ENCODE results near the gene GPR149.

The GPR149 gene

DNA sequence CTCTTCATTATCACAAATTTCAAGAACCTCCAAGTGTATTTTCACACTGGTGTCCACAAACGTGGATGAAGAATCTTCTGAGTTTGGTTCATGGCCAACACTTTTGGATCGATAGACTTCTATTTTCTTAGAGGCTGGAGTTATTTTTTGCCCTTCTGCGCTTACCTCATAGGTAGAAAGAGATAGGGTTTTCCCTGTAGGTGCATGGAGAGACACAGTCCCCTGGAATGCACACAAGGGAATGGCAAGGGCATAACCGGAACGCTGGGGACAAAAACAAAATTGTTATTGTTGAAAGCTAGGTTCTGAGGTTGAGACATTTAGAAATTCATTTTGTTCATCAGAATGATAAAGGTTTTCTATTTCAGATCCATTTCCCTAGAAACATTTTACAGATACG is 92.0 kb downstream of the GPR149 start:
- H3K4me3 ChIP-seq (replicated peaks; ENCODE audit: low read depth, low read length): no peak overlapping the region
- no peak for DNase-seq (ENCODE audit: extremely low read depth, insufficient read length)
- H3K27me3 ChIP-seq (replicated peaks; ENCODE audit: control insufficient read depth, insufficient read depth, low read length): no peaks in the 10 kb centered on the region; the same call in 1 of the 2 replicates
- TF ChIP-seq, protein P1, sequence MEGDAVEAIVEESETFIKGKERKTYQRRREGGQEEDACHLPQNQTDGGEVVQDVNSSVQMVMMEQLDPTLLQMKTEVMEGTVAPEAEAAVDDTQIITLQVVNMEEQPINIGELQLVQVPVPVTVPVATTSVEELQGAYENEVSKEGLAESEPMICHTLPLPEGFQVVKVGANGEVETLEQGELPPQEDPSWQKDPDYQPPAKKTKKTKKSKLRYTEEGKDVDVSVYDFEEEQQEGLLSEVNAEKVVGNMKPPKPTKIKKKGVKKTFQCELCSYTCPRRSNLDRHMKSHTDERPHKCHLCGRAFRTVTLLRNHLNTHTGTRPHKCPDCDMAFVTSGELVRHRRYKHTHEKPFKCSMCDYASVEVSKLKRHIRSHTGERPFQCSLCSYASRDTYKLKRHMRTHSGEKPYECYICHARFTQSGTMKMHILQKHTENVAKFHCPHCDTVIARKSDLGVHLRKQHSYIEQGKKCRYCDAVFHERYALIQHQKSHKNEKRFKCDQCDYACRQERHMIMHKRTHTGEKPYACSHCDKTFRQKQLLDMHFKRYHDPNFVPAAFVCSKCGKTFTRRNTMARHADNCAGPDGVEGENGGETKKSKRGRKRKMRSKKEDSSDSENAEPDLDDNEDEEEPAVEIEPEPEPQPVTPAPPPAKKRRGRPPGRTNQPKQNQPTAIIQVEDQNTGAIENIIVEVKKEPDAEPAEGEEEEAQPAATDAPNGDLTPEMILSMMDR (IDR thresholded peaks at IDR 0.05; ENCODE audit: insufficient read depth, low read length, poor library complexity, severe bottlenecking): no peak
- H3K36me3 ChIP-seq (ENCODE audit: control insufficient read depth, insufficient read depth, low read length): no peaks in the 10 kb centered on the region

DNA sequence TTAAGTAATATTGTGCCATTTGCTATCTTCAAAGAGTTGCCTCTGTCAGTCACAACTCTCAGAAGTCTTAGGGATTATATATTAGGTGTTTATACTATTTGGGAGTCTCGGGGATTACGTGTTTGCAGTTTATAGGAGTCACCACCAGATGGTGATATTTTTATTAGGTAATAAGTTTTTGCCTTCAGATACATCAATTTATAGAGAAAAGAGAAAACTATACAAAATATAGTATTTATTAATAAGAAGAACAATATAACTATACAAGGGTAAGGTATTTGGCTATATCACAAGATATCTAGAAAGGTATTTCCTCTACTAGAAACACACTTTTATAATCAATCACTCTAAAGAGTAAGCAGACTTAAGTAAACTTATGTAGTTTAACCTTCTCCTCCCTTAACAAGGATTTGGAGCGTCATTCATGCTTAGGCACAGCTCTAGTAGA is 95.0 kb downstream of the GPR149 start:
- TF ChIP-seq, protein P1 (IDR thresholded peaks at IDR 0.05; ENCODE audit: insufficient read depth, low read length, poor library complexity, severe bottlenecking): peak; percentile 54
- no peak for DNase-seq (ENCODE audit: extremely low read depth, insufficient read length)
- Histone ChIP-seq H3K27me3 (replicated peaks; ENCODE audit: control insufficient read depth, insufficient read depth, low read length) (no peaks in the 10 kb centered on the region; the same call in 1 of the 2 replicates), H3K4me3 (replicated peaks; ENCODE audit: low read depth, low read length) (no peak overlapping the region), H3K36me3 (ENCODE audit: control insufficient read depth, insufficient read depth, low read length) (no peaks in the 10 kb centered on the region)

DNA sequence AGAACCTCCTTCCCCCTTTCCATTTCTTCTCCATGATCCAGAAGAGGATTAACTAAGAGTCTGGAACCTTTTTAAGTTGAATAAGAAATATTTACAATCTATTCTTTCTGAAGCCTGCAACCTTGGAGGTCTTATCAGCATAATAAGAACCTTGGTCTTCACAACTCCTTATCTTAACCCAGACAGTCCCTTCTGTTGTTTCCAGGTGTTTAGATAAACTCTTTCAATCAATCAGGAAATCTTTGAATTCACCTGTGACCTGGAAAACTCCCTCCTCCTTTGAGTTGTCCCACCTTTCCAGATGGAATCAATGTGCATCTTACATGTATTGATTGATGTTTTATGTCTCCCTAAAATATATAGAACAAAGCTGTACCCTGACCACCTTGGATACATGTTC is 102.1 kb downstream of the GPR149 start:
- TF ChIP-seq, protein P1 (IDR thresholded peaks at IDR 0.05; ENCODE audit: insufficient read depth, low read length, poor library complexity, severe bottlenecking): no peak
- H3K4me3 ChIP-seq (replicated peaks; ENCODE audit: low read depth, low read length): no peak overlapping the region
- H3K27me3 ChIP-seq (replicated peaks; ENCODE audit: control insufficient read depth, insufficient read depth, low read length): no peaks in the 10 kb centered on the region
- DNase-seq (ENCODE audit: extremely low read depth, insufficient read length): no peak
- no peaks in the 10 kb centered on the region for H3K36me3 ChIP-seq (ENCODE audit: control insufficient read depth, insufficient read depth, low read length)

DNA sequence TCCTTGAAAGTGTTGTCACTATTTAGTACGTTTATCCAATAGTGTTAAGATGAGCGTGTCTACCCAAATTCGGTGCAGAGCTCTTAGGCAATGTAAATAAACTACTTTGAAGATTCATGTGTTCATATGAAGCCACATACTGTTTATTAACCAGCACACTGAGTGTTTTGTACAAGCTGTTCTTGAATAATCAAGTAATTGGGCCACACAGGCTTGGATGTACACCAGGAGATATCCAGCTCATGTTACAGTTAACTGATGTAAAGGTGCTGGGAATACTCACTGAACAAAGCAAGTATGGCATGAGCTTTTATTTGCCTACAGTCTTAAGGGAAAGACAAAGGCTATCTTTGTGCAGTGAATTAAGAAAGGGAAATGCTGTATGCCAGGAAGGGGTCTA is 105.1 kb downstream of the GPR149 start:
- H3K4me3 ChIP-seq (replicated peaks; ENCODE audit: low read depth, low read length): peak overlapping the region; percentile 84
- TF ChIP-seq, protein P1 (IDR thresholded peaks at IDR 0.05; ENCODE audit: insufficient read depth, low read length, poor library complexity, severe bottlenecking): no peak
- no peaks in the 10 kb centered on the region for H3K36me3 ChIP-seq (ENCODE audit: control insufficient read depth, insufficient read depth, low read length)
- DNase-seq (ENCODE audit: extremely low read depth, insufficient read length): no peak
- no peaks in the 10 kb centered on the region for H3K27me3 ChIP-seq (replicated peaks; ENCODE audit: control insufficient read depth, insufficient read depth, low read length)

DNA sequence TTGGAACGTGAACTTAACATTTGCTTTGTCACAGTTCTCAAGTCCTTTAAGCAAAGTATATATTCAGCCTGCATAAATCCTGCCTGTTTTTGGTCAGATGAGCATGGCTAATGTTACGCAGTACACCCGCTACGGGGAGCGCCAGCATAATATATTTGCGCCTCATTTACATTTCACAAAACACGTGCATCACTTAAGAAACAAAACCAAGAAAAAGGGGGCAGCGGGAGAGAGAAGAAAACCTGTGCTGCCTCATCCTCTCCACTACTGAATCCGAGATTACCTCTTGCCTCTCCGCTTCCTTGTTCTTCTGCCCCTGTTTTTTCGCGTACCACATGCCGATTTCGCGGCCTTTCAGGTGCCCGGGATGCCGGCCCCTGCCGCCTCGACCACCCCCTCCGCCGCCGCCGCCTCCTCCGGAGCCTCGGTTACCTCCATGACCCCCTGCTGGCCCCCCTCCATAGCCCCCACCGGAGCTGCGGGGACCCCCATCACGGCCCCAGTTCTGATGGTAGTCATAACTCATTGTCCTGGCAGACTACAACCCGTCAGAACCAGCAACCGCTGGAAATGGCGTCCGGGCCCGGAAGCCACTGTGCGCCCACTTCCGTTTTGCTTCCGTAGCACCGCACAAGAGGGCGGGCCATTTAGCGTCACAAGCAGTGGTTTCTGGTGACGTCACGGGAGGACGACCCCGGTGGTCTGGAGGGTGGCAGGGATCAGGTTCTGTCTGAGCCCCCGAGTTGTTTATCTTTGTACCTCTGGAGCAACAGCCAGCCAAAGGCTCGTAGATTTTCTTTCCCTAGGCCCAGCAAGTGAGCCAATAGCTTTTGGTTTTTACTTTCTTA is 105.9 kb downstream of the GPR149 start, which contains the start of gene DHX36:
TSS of gene DHX36 (minus strand) at position 597 of the 848 bp plus-strand sequence. CDS start at position 526, 71 bp downstream.
- peak within 1 kb of the TSS; percentile 84 for H3K4me3 ChIP-seq (replicated peaks; ENCODE audit: low read depth, low read length)
- H3K27me3 ChIP-seq (replicated peaks; ENCODE audit: control insufficient read depth, insufficient read depth, low read length): no peaks in the 10 kb centered on the region
- peak; percentile 88 for DNase-seq (ENCODE audit: extremely low read depth, insufficient read length)
- TF ChIP-seq, protein P1 (IDR thresholded peaks at IDR 0.05; ENCODE audit: insufficient read depth, low read length, poor library complexity, severe bottlenecking): no peak
- no peaks in the 10 kb centered on the region for H3K36me3 ChIP-seq (ENCODE audit: control insufficient read depth, insufficient read depth, low read length)

Data from GM06990 (cell line).